HEK293 (cell line): ENCODE data around the gene B4GAT1.

Source experiments
- CTCF ChIA-PET: fragments of 350-600 bp; formaldehyde crosslinking; extraction: SDS; loops from one replicate; lab custom pipeline; 2021; ENCODE audit warnings: antibody characterized with exemption; lab: Yijun Ruan, JAX
- POLR2A ChIA-PET: fragments of 300-600 bp; formaldehyde crosslinking; extraction: SDS; loops from one replicate; lab custom pipeline; 2020; ENCODE audit warnings: antibody characterized with exemption, inconsistent platforms; lab: Yijun Ruan, JAX
- H3K27ac ChIP-seq: fragments of 200-500 bp; sonication (Bioruptor generic); 2 replicates; pipeline ENCODE4 v1.5.1; 2014; ENCODE audit warnings: low read depth, low read length, control low read depth, inconsistent platforms; ENCODE audit errors: extremely low read depth
- H3K36me3 ChIP-seq, 2 experiments: fragments of 200-500 bp in 1 of 2; sonication (Bioruptor generic) in 1 of 2; 1 replicate in 1 of 2; 2 replicates in 1 of 2; pipeline ENCODE4 v1.5.1; 2014 to 2017; ENCODE audit warnings: inconsistent platforms in 2 of 2, low read length in 2 of 2; ENCODE audit not compliant: control insufficient read depth in 2 of 2, insufficient read depth in 1 of 2
- H3K4me1 ChIP-seq: fragments of 200-500 bp; sonication (Bioruptor generic); 2 replicates; pipeline ENCODE4 v1.5.1; 2014; ENCODE audit warnings: mild to moderate bottlenecking, low read length, inconsistent platforms; ENCODE audit not compliant: control insufficient read depth, insufficient read depth
- H3K4me3 ChIP-seq: 2 replicates; pipeline ENCODE4 v1.5.1; 2011; ENCODE audit warnings: low read depth, mild to moderate bottlenecking, control low read depth, low read length, moderate library complexity
- H3K9me3 ChIP-seq: fragments of 200-500 bp; sonication (Bioruptor generic); 2 replicates; pipeline ENCODE4 v1.5.1; 2014; ENCODE audit warnings: low read depth, low read length, inconsistent platforms; ENCODE audit not compliant: control insufficient read depth, insufficient read depth
- HIC1 ChIP-seq: fragments of 450-650 bp; formaldehyde crosslinking; IDR thresholded peaks from 2 replicates; pipeline ENCODE4 v1.5.1; 2016; ENCODE audit warnings: missing biosample characterization, missing genetic modification characterization
- PRDM6 ChIP-seq: fragments of 450-650 bp; formaldehyde crosslinking; IDR thresholded peaks from 2 replicates; pipeline ENCODE4 v1.5.1; 2017; ENCODE audit warnings: missing biosample characterization, missing genetic modification characterization
- SCRT1 ChIP-seq: fragments of 450-650 bp; formaldehyde crosslinking; IDR thresholded peaks from 2 replicates; pipeline ENCODE4 v1.5.1; 2016; ENCODE audit warnings: missing biosample characterization, missing genetic modification characterization, borderline replicate concordance
- ZBTB26 ChIP-seq: fragments of 450-650 bp; formaldehyde crosslinking; optimal IDR thresholded peaks from 2 replicates; pipeline ENCODE3; 2016; ENCODE audit warnings: missing biosample characterization, mild to moderate bottlenecking, missing genetic modification characterization
- ZBTB44 ChIP-seq: fragments of 450-650 bp; IDR thresholded peaks from 2 replicates; pipeline ENCODE4 v1.5.1; 2018; ENCODE audit warnings: missing biosample characterization, mild to moderate bottlenecking, missing genetic modification characterization
- ZFHX2 ChIP-seq: fragments of 450-650 bp; formaldehyde crosslinking; conservative IDR thresholded peaks from 2 replicates; pipeline ENCODE4 v1.5.1; 2016; ENCODE audit warnings: missing biosample characterization, missing genetic modification characterization
- ZNF121 ChIP-seq: fragments of 450-650 bp; formaldehyde crosslinking; IDR thresholded peaks from 2 replicates; pipeline ENCODE4 v1.5.1; 2016; ENCODE audit warnings: missing biosample characterization, missing genetic modification characterization
- ZNF398 ChIP-seq: fragments of 450-650 bp; formaldehyde crosslinking; IDR thresholded peaks from 2 replicates; pipeline ENCODE4 v1.5.1; 2017; ENCODE audit warnings: missing biosample characterization, missing genetic modification characterization
- ZNF404 ChIP-seq: fragments of 450-650 bp; formaldehyde crosslinking; IDR thresholded peaks from 2 replicates; pipeline ENCODE4 v1.5.1; 2017; ENCODE audit warnings: missing biosample characterization, missing genetic modification characterization
- ZNF621 ChIP-seq: fragments of 450-650 bp; formaldehyde crosslinking; IDR thresholded peaks from 2 replicates; pipeline ENCODE4 v1.5.1; 2017; ENCODE audit warnings: missing biosample characterization, missing genetic modification characterization
- ZNF629 ChIP-seq: fragments of 450-650 bp; formaldehyde crosslinking; IDR thresholded peaks from 2 replicates; pipeline ENCODE4 v1.5.1; 2017; ENCODE audit warnings: missing biosample characterization, missing genetic modification characterization
- ZNF747 ChIP-seq: fragments of 450-650 bp; formaldehyde crosslinking; IDR thresholded peaks from 2 replicates; pipeline ENCODE4 v1.5.1; 2016; ENCODE audit warnings: missing biosample characterization, missing genetic modification characterization
- ZNF776 ChIP-seq: fragments of 450-650 bp; formaldehyde crosslinking; IDR thresholded peaks from 2 replicates; pipeline ENCODE4 v1.5.0; 2017; ENCODE audit warnings: missing biosample characterization, missing genetic modification characterization, borderline replicate concordance
- ZNF791 ChIP-seq: fragments of 450-650 bp; formaldehyde crosslinking; IDR thresholded peaks from 2 replicates; pipeline ENCODE4 v1.5.1; 2016; ENCODE audit warnings: missing biosample characterization, missing genetic modification characterization
- ZSCAN4 ChIP-seq: fragments of 450-650 bp; formaldehyde crosslinking; IDR thresholded peaks from 2 replicates; pipeline ENCODE4 v1.5.1; 2017; ENCODE audit warnings: missing biosample characterization, missing genetic modification characterization

Gene B4GAT1

GRCh38 chr11:66326261-66327111, 20.9 kb downstream of the B4GAT1 start:
- ChIA-PET CTCF (interaction anchor here (0.5 to 2.7 kb wide), 6 partner anchors 9 to 402 kb away, joined by 3 to 19 read pairs (median 3); partner anchors contain the start of gene CD248), POLR2A (interaction anchor here (1.2 kb wide), 1 partner anchor 8 kb away, joined by 6 read pairs; no protein-coding TSS in a partner anchor)
- H3K4me3 ChIP-seq: no peak overlapping the region
- no peaks in the 10 kb centered on the region for H3K9me3 ChIP-seq
- H3K4me1 ChIP-seq: no peaks in the 10 kb centered on the region
- H3K36me3 ChIP-seq: no peaks in the 10 kb centered on the region
- H3K27ac ChIP-seq: no peak overlapping the region
- TF ChIP-seq ZFHX2 (tag by site-specific recombination): peak; percentile 28; the same call in 1 of the 2 replicates
- no peak for TF ChIP-seq ZNF121 (tag by site-specific recombination)

GRCh38 chr11:66325263-66325671, 22.2 kb downstream of the B4GAT1 start:
- CTCF ChIA-PET: interaction anchor here (1.4 to 2.7 kb wide), 2 partner anchors 13 to 16 kb away, joined by 3 to 19 read pairs; no protein-coding TSS in a partner anchor
- Histone ChIP-seq H3K36me3 (no peaks in the 10 kb centered on the region), H3K4me3 (no peak overlapping the region), H3K4me1 (no peaks in the 10 kb centered on the region), H3K27ac (no peak overlapping the region), H3K9me3 (no peaks in the 10 kb centered on the region)
- peak; percentile 84 for TF ChIP-seq ZSCAN4 (tag by site-specific recombination)
- no peak for TF ChIP-seq HIC1
- no peak for TF ChIP-seq ZNF621 (tag by site-specific recombination)
- TF ChIP-seq ZBTB26: peak; percentile 24
- TF ChIP-seq ZNF404 (tag by site-specific recombination): no peak
- TF ChIP-seq SCRT1 (tag by site-specific recombination): 0 out of 2 replicates have a peak, but pooled peaks have one; percentile 22
- no peak for TF ChIP-seq ZBTB44
- TF ChIP-seq PRDM6 (tag by site-specific recombination): no peak
- no peak for TF ChIP-seq ZNF791 (tag by site-specific recombination)
- TF ChIP-seq ZNF747 (tag by site-specific recombination): no peak
- TF ChIP-seq ZNF776 (tag by site-specific recombination): no peak
- no peak for TF ChIP-seq ZNF398
- TF ChIP-seq ZNF629 (tag by site-specific recombination): no peak
- POLR2A ChIA-PET: no interaction called here
